ENCODE results near the gene FRMPD3.

DNA sequence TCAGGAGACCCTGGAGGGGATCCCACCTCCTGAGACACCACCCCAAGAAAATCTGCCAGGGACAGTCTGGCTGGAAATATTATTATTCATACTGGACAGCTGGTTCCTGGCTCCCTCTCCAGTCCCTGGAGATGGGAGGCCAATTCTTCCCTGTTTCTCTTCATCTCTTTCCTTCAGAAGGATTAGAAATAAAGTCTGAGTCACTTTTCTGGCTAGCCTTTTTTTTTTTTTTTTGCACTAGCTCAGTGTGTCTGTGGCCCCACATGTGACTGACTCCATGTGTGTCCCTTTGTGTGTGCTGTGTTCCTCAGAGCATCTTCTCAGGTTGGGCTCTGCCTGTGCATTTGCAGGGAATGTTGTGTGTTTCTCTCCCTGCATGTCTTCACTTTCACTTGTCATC, 1.8 kb upstream of the FRMPD3 start:
- TF ChIP-seq CTCF (IDR thresholded peaks at IDR 0.05) (no peak), POLR2A (IDR thresholded peaks at IDR 0.05) (no peak)

All from lower leg skin (tissue), 3 donors.